ENCODE data around the gene TRUB1.

The TRUB1 gene

GRCh38 chr10:114982989-114983388 is 45.0 kb downstream of the TRUB1 start:
- no peak for ATAC-seq
- DNase-seq, result no peak

- ATAC-seq, result no peak
- no peak for DNase-seq
Observed at GRCh38 chr10:114987995-114988394, 50.0 kb downstream of the TRUB1 start.

- no peak for DNase-seq
- ATAC-seq, result no peak
Observed at GRCh38 chr10:114990586-114990985, 52.6 kb downstream of the TRUB1 start.

- DNase-seq (no peak), ATAC-seq (no peak)
Observed at GRCh38 chr10:114990991-114991390, 53.0 kb downstream of the TRUB1 start.

DNA sequence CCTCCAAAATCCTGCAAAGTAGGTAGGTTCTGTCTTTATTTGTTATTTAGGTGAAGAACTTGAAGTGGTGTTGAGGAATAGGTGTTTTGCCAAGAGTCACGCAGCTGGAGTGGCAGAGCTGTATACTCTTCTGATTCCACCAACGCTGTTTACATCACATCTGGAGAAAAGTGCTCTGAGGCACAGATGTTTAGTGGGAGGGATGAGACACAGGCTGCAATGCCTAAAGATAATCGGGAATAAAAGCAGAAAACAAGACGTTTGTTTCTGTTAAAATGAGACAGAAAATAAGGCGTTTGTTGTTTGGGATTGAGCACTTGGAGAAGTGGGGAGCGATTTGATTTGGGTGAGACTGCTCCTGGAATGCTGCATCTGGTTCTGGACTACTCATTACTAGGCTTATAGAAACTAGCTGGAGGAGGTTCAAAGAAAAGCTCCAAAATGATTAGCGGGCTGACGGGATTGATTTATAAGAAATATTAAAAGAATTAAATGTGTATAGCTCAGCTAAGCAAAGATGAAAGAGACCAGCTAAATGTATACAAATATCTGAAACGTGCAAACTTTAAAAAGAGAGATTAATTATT is 54.3 kb downstream of the TRUB1 start:
- no peak for DNase-seq
- ATAC-seq, result no peak

DNA sequence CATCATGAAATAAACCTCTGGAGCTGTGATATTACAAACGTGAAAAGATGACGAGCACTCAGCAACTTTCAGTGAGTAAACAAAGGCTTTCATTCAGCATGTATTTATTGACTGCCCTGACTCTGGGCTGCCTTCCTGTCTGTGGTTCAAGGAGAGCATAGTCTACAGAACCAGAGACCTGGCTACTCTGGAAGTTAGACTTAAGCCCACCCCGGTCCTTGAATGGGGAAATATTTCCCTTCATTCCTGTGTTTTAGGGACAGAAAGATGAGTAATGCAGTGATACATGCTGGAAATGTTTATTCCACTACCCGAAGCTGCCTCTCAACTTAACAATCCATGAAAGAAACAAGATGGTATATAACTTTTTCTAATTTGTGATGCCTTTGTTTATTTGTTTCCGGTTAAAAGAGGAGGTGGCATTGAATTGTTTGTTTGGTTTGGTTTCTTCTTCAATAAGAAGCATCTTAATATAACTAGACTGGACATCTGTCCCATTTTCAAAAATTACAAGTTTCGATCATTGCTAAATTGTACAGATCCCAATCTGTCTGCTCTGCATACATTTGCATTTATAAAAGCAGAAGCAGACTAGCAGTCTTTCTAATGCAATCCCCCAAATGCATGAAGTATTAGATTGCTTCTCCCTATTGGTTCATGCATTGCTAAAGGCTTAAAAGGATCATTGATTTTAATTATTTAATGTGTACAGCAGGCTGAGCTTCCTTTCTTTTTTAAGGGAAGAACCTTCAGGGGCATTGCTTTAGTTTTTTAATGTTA is 57.7 kb downstream of the TRUB1 start:
- no peak for DNase-seq
- no peak for ATAC-seq

DNA sequence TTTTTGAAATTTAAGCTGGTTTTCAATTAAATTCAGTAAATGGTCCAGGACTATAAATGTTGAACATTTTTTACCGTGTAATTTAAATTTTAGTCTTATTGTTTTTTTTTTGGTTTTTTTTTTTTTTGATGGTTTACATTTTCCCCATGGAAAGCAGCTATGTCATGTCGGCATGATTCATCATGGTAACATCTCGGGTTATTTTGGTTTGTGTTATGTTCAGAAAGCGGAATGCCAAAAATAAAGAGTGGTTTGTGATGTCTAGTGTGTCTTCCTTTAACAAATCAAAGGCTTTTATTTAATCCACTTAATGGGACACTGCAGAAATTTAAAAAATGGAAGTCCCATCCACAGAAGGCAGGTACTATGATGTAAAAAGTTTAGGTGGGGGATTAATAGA is 58.5 kb downstream of the TRUB1 start:
- ATAC-seq (no peak), DNase-seq (no peak)

- no peak for DNase-seq
- no peak for ATAC-seq
Observed at GRCh38 chr10:114998993-114999392, 61.0 kb downstream of the TRUB1 start.

- ATAC-seq (no peak), DNase-seq (no peak)
Observed at GRCh38 chr10:115001506-115002381, 63.7 kb downstream of the TRUB1 start.

- no peak for ATAC-seq
Observed at GRCh38 chr10:115003396-115003795, 65.4 kb downstream of the TRUB1 start.

DNA sequence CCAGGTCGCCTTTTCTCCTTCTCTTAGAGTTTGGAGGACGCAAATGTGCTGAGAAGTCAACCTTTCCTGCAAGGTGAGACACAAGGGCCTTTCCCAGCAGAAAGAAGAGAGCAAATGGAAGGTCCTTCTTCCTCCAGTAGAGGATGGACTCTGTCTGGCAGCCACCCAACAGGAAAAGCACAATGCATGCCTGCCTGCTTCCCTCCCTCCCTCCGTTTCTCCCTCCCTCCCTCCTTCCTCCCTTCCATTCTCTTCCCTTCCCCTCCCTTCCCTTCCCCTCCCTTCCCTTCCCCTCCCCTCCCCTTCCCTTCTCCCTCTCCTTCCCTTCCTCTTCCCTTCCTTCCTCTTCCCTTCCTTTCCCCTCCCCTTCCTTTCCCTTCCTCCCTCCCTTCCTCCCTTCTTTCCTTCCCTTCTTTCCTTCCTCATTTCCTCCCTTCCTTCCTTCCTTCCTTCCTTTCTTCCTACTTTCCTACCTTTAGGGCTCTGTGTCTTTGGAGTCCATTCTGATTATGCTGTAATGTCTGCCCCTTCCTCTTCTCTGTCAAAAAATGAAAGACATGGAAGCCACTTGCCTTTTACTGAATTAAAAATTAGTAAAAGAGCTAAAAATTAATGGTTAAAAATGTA is 66.4 kb downstream of the TRUB1 start:
- ATAC-seq (no peak), DNase-seq (no peak)

More at GRCh38 chr10:115003396-115003795, 65.4 kb downstream of the TRUB1 start:
- no peak for DNase-seq

DNA sequence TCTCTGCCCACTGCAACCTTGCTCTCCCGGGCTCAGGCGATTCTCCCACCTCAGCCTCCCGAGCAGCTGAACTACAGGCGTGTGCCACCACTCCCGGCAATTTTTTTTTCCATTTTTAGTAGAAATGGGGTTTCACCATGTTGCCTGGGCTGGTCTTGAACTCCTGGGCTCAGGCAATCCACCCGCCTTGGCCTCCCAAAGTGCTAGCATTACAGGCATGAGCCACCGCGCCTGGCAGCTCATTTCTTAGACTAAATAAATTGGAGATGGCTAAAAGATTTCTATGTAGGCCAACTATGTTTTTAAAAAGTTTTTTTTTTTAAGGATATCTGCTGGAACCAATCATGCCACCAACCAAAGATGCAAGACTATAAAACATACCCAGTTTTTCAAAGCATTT is 67.8 kb downstream of the TRUB1 start:
- ATAC-seq (no peak), DNase-seq (no peak)

- ATAC-seq (no peak), DNase-seq (no peak)
Observed at GRCh38 chr10:115018185-115018931, 80.4 kb downstream of the TRUB1 start.

- DNase-seq, result no peak
- no peak for ATAC-seq
Observed at GRCh38 chr10:115020449-115020848, 82.5 kb downstream of the TRUB1 start.

DNA sequence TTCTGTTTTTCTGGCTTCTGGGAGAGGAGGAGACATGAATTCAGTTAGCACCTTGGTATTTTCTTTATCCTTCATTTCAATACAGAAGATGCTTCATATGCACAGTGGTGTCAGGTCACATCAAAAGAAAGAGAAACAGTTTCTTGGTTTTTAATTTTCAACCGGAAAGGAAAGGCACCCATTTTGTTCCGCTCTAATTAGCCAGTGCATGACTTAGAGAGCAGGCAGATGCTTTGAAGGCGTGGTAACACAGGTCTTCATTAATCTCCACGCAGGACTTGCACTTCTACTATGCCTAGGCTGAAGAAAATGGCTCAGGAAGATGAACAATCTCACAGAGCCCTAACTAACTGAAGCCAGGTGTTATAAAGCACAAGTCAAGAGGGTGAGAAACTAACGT is 84.7 kb downstream of the TRUB1 start:
- DNase-seq, result no peak
- no peak for ATAC-seq

DNA sequence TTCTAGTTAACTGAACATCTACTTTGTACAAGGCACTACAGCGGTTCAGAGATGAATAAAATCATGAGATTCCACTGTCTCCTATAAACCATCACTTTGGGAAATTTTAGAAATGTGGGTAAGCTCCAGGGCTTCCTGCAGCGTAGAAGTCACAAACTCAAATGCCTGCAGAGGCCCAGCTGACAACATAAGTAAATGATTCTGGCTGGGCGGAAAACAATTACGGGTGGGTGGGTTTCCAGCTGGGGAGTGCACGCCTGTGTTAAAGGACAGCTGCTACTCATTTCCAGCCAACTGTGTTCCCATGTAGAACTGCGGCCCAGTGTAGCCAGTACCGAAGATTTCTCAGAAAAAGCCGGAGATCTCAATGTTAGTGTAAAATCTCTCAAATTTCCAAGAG is 85.7 kb downstream of the TRUB1 start:
- ATAC-seq, result no peak
- no peak for DNase-seq

- DNase-seq (no peak), ATAC-seq (no peak)
Observed at GRCh38 chr10:115024371-115024770, 86.4 kb downstream of the TRUB1 start.

DNA sequence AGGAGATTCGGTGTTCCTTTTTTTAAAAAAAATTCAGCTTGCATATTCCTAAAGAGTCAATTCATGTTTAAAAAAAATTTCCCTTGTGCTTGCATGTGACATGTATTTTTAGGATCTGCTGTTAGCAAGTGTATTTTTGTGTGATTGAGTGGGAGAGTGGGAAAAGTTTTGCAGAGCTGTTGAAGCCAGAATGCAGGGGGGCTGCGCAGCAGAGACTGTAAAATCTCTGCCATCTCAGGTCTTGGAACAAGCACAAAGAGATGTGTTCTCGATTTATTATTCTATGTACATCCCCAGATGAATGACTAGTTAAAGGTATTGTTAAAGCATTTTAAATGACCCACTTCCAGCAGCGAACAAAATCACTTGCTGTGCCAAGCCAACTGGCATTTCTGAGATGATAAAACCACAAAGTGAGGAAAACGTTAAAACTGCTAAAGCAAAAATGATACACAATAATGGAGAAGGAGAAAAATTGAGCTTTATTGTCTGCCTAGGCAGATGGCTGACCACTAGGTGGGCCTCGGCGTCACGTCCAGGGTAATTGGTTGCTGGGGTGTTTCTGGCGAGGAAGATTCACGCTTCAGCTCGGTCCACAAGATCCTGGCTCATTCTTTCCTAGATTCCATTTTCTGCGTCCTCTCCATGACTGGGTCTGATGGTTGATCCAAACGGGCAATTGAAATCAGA is 88.2 kb downstream of the TRUB1 start:
- ATAC-seq, result no peak
- DNase-seq, result no peak

DNA sequence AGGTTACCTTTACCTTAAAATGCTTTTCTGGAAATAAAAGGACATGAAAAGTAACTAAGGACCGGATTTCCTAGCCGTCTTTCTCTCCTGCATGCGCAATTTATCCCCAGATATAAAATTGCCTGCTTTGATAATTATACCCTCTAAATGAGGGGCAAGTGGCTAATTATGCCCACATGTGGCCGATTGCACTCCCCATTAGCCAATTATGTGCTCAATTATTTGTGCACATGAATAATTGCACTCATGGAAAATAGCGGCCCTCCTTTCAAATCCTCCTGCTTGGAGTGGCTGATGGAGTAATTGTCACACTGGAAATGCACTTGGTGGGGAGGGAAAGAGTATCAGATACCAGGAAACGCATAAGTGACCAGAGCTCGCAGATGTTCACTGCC is 88.7 kb downstream of the TRUB1 start:
- DNase-seq (no peak), ATAC-seq (no peak)

Data from stimulated activated naive CD8-positive, alpha-beta T cell treated with anti-CD3 and anti-CD28 coated beads, Interleukin-15, Interleukin-2, amounts not matched to agents 100 U/mL and 50 U/mL, for 24 hours (primary cell).